Measurements from ENCODE around the gene ANXA4. TPM values are rescaled to one million over a fixed set of nuclear protein-coding genes. Genes with fewer than 3 reads are reported as not detected.

The ANXA4 gene
- total and polyA plus RNA-seq, 4 donors = 17.6 to 135 (median 59.4) TPM

GRCh38 chr2:69692424-69692823 lies 49.5 kb upstream of the ANXA4 start:
- 97% methylated on average over 2 of the region's 2 CpGs for WGBS
- DNase-seq (ENCODE audit: low spot score) = no peak
- H3K36me3 ChIP-seq (ENCODE audit: control insufficient read depth in 4 of 4, insufficient read depth in 3 of 4, low read depth in 1 of 4, low read length in 3 of 4) = no peaks in the 10 kb centered on the region
- H3K4me3 ChIP-seq (ENCODE audit: low read depth in 1 of 3, low read length in 3 of 3) = no peak overlapping the region
- no peaks in the 10 kb centered on the region for H3K9me3 ChIP-seq (ENCODE audit: control insufficient read depth in 4 of 4, low read length in 3 of 4)
- no peaks in the 10 kb centered on the region for H3K27me3 ChIP-seq (ENCODE audit: control insufficient read depth in 4 of 4, insufficient read depth in 4 of 4, low read length in 3 of 4)
- H3K9ac ChIP-seq (ENCODE audit: low read depth in 1 of 2, low read length in 2 of 2) = no peak overlapping the region
- no peak for TF ChIP-seq FOXA2 (IDR thresholded peaks at IDR 0.05)
- no peak for TF ChIP-seq JUND (IDR thresholded peaks at IDR 0.05)
- TF ChIP-seq HNF4A (conservative IDR thresholded peaks at IDR 0.05) = no peak
- no peak for TF ChIP-seq EGR1 (IDR thresholded peaks at IDR 0.05; ENCODE audit: low read depth in 2 of 2)
- no peak for TF ChIP-seq ZBTB33 (IDR thresholded peaks at IDR 0.05)
- TF ChIP-seq GABPA (IDR thresholded peaks at IDR 0.05 in 1 of 2, conservative IDR thresholded peaks at IDR 0.05 in 1 of 2) = no peak
- H3K4me1 ChIP-seq (ENCODE audit: control insufficient read depth in 4 of 4, insufficient read depth in 4 of 4, low read length in 3 of 4) = peaks cover 0 to 8% (median 2%) of the 10 kb centered on the region in 4 donors
- no peak overlapping the region for H3K27ac ChIP-seq (ENCODE audit: low read depth in 1 of 2, low read length in 2 of 2)

- DNase-seq (ENCODE audit: low spot score) = no peak
- TF ChIP-seq EGR1 (IDR thresholded peaks at IDR 0.05; ENCODE audit: low read depth in 2 of 2) (no peak), ZBTB33 (IDR thresholded peaks at IDR 0.05) (no peak), JUND (IDR thresholded peaks at IDR 0.05) (no peak), YY1 (IDR thresholded peaks at IDR 0.05) (no peak), CTCF (IDR thresholded peaks at IDR 0.05; ENCODE audit: low read depth, low read length, missing input control) (no peak), FOXA1 (IDR thresholded peaks at IDR 0.05) (no peak)
- 90% methylated on average over 4 of the region's 4 CpGs for WGBS
- H3K27me3 ChIP-seq (ENCODE audit: control insufficient read depth in 4 of 4, insufficient read depth in 4 of 4, low read length in 3 of 4) = no peaks in the 10 kb centered on the region
- H3K9ac ChIP-seq (ENCODE audit: low read depth in 1 of 2, low read length in 2 of 2) = no peak overlapping the region
- no peak overlapping the region for H3K27ac ChIP-seq (ENCODE audit: low read depth in 1 of 2, low read length in 2 of 2)
- H3K4me3 ChIP-seq (ENCODE audit: low read depth in 1 of 3, low read length in 3 of 3) = no peak overlapping the region
- no peaks in the 10 kb centered on the region for H3K9me3 ChIP-seq (ENCODE audit: control insufficient read depth in 4 of 4, low read length in 3 of 4)
- no peaks in the 10 kb centered on the region for H3K36me3 ChIP-seq (ENCODE audit: control insufficient read depth in 4 of 4, insufficient read depth in 3 of 4, low read depth in 1 of 4, low read length in 3 of 4)
- peaks cover 0 to 8% (median 2%) of the 10 kb centered on the region in 4 donors for H3K4me1 ChIP-seq (ENCODE audit: control insufficient read depth in 4 of 4, insufficient read depth in 4 of 4, low read length in 3 of 4)
These were observed 48.7 kb upstream of the ANXA4 start for GRCh38 chr2:69693059-69693774.

Measured in liver (tissue), 9 donors.